Effector memory CD4-positive, alpha-beta T cell (primary cell): ENCODE measurements around the gene PSMC6.
"Not testable (repeated sequence)": the region's sequence is repeated elsewhere in the genome, so short reads cannot be mapped to it uniquely, and the experiment has no call there.

Experiments
- DNase-seq, 3 donors: peaks; one replicate each; pipeline ENCODE4 v3.0.0-alpha.2; 2020
- H3K27ac ChIP-seq: 2 replicates; pipeline ENCODE4 v1.7.0; 2013; ENCODE audit warnings: mild to moderate bottlenecking, low read length, moderate library complexity; ENCODE audit not compliant: insufficient read depth, poor library complexity, severe bottlenecking
- H3K27me3 ChIP-seq: replicated peaks from 2 replicates; pipeline ENCODE4 v1.7.0; 2013; ENCODE audit warnings: mild to moderate bottlenecking, low read length; ENCODE audit not compliant: insufficient read depth, control insufficient read depth, poor library complexity, severe bottlenecking
- H3K36me3 ChIP-seq: 2 replicates; pipeline ENCODE4 v1.7.0; 2013; ENCODE audit warnings: mild to moderate bottlenecking, low read length, moderate library complexity; ENCODE audit not compliant: control insufficient read depth, insufficient read depth
- H3K4me1 ChIP-seq: 2 replicates; pipeline ENCODE4 v1.7.0; 2013; ENCODE audit warnings: low read length, mild to moderate bottlenecking; ENCODE audit not compliant: control insufficient read depth, insufficient read depth, poor library complexity, severe bottlenecking
- H3K4me3 ChIP-seq: 2 replicates; pipeline ENCODE4 v1.7.0; 2013; ENCODE audit warnings: low read length, low read depth, mild to moderate bottlenecking; ENCODE audit not compliant: insufficient read depth, poor library complexity, severe bottlenecking
- H3K9me3 ChIP-seq: 2 replicates; pipeline ENCODE4 v1.7.0; 2013; ENCODE audit warnings: mild to moderate bottlenecking, low read length, moderate library complexity; ENCODE audit not compliant: control insufficient read depth

The PSMC6 gene

DNA sequence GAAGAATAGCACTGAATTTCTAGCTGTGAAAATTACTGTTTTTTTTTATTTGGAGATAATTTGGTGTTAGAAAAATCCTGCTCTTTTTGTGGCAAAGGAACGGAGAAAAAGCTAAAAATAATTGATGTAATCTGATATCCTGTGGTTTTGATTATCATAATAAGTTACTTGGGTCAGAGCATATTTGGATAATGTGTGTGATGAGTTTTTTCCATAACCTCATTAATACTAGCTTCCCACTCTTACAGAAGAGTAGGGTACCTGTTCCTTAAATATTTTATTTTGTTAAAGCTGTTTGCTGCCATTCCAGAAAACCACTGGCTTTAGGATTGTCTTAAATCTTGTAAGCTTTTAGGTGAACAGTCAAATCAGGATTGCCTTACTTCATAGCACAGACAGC is 4.7 kb downstream of the PSMC6 start:
- no peak for DNase-seq
- no peak overlapping the region for H3K27ac ChIP-seq
- H3K4me3 ChIP-seq: no peak overlapping the region
- H3K27me3 ChIP-seq: no peaks in the 10 kb centered on the region
- no peaks in the 10 kb centered on the region for H3K4me1 ChIP-seq
- H3K9me3 ChIP-seq: no peaks in the 10 kb centered on the region
- peaks cover 61% of the 10 kb centered on the region for H3K36me3 ChIP-seq

DNA sequence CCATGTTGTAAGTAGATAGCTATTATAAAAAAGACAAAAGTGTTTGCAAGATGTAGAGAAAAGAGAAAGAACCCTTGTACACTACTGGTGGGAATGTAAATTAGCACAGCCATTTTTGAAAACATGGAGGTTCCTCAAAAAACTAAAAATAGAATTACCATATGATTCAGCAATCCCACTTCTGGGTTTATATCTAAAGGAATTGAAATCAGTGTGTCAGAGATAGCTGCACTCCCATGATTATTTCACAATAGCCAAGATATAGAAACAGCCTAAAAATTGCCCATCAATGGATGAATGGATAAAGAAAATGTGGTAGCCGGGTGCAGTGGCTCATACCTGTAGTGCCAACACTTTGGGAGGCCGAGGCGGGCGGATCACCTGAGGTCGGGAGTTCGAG is 9.2 kb downstream of the PSMC6 start:
- Histone ChIP-seq H3K27ac (no peak overlapping the region), H3K27me3 (no peaks in the 10 kb centered on the region), H3K9me3 (no peaks in the 10 kb centered on the region), H3K4me1 (no peaks in the 10 kb centered on the region), H3K4me3 (no peak overlapping the region), H3K36me3 (peaks cover 67% of the 10 kb centered on the region)
- no peak for DNase-seq

DNA sequence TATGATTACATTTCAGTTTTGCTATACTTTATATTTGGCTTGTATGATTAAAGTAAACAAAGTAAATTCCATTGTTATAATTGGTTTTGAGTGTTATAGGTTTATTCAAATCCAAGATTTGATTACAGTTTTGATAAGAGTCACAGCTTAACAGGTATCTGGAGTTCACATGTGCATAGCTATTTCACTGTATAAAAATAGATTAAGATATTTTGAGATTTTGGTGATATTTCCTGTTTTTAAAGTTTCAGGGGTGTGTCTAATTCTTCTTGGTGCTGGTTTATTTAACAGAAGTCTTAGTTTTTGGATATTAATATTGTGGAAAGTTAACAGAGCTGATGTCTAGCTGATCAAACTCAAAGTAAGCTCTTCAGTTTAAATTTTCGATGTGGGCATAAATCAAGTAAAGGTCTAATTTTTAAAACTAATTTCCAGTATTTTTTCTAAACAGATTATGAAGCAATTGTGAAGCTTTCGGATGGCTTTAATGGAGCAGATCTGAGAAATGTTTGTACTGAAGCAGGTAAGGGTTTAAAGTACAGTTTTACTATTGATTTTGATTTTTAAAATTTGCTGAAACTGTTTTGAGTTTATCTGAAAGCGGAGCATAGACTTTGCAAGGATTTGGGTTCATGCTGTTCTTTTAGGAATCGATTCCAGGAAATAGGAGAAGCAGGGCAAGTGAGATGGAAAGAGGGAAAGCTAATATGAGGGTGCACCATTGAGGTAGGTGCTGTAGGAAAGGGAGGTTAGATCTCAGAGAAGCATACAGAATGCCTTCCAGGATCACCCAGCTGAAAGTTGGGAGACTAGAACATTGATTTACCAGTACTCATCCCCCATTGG is 16.7 kb downstream of the PSMC6 start:
- Histone ChIP-seq H3K27ac (no peak overlapping the region), H3K36me3 (peaks cover 54% of the 10 kb centered on the region), H3K4me1 (no peaks in the 10 kb centered on the region), H3K27me3 (no peaks in the 10 kb centered on the region), H3K9me3 (no peaks in the 10 kb centered on the region), H3K4me3 (no peak overlapping the region)
- DNase-seq: no peak

DNA sequence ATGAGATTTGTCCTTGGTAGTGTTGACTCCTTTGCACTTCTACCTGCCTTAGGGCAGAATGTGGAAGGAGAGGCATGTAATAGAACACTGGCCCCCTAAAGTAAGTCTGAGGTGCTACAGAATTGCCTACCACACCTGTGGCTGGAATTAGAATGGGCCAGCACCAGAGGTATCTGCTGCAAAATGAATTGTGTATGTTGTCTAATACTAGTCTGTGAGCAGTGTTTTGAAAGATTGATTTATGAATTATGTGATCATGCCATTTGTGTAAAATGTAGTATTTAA is 17.3 kb downstream of the PSMC6 start:
- peaks cover 49% of the 10 kb centered on the region for H3K36me3 ChIP-seq
- no peak overlapping the region for H3K4me3 ChIP-seq
- no peaks in the 10 kb centered on the region for H3K27me3 ChIP-seq
- no peaks in the 10 kb centered on the region for H3K4me1 ChIP-seq
- H3K9me3 ChIP-seq: no peaks in the 10 kb centered on the region
- no peak overlapping the region for H3K27ac ChIP-seq
- no peak for DNase-seq

DNA sequence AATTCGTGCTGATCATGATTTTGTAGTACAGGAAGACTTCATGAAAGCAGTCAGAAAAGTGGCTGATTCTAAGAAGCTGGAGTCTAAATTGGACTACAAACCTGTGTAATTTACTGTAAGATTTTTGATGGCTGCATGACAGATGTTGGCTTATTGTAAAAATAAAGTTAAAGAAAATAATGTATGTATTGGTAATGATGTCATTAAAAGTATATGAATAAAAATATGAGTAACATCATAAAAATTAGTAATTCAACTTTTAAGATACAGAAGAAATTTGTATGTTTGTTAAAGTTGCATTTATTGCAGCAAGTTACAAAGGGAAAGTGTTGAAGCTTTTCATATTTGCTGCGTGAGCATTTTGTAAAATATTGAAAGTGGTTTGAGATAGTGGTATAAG is 20.5 kb downstream of the PSMC6 start:
- H3K27ac ChIP-seq, DNase-seq, H3K4me3 ChIP-seq, H3K9me3 ChIP-seq, H3K27me3 ChIP-seq, H3K4me1 ChIP-seq: not testable (repeated sequence)
- peaks cover 29% of the 10 kb centered on the region for H3K36me3 ChIP-seq

DNA sequence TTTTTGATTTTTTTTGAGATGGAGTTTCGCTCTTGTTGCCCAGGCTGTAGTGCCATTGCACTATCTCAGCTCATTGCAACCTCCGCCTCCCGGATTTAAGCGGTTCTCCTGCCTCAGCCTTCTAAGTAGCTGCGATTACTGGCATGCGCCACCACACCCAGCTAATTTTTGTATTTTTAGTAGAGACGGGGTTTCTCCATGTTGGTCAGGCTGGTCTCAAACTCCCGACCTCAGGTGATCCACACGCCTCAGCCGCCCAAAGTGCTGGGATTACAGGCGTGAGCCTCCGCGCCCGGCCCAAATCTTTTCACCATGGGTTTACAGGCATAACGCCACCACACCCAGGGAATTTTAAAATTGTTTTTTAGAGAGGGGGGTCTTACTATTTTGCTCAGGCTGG is 22.0 kb downstream of the PSMC6 start:
- not testable (repeated sequence) for H3K4me3 ChIP-seq, H3K4me1 ChIP-seq, H3K27ac ChIP-seq, H3K27me3 ChIP-seq, DNase-seq, H3K9me3 ChIP-seq
- peaks cover 21% of the 10 kb centered on the region for H3K36me3 ChIP-seq

DNA sequence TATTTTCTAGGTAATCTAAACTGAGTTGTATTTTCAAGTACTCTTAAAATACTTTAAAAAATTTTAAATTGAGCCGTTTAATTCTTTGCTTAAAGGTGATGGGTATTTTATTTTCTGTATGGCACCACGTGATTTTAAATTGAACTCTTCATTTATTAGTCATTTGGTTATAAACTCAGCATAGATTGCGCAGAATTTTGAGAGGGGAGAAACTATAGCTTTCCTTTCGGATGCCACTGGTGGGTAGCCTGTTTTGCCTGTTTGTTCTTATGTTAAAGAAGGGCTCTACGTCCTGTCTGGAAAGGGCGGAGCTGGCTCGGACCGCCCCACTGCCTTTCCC is 22.6 kb downstream of the PSMC6 start:
- H3K4me3 ChIP-seq: peak overlapping the region; percentile 99
- no peaks in the 10 kb centered on the region for H3K27me3 ChIP-seq
- peaks cover 21% of the 10 kb centered on the region for H3K36me3 ChIP-seq
- no peaks in the 10 kb centered on the region for H3K9me3 ChIP-seq
- no peak for DNase-seq
- H3K27ac ChIP-seq: peak overlapping the region; percentile 88
- H3K4me1 ChIP-seq: peaks cover 4% of the 10 kb centered on the region

DNA sequence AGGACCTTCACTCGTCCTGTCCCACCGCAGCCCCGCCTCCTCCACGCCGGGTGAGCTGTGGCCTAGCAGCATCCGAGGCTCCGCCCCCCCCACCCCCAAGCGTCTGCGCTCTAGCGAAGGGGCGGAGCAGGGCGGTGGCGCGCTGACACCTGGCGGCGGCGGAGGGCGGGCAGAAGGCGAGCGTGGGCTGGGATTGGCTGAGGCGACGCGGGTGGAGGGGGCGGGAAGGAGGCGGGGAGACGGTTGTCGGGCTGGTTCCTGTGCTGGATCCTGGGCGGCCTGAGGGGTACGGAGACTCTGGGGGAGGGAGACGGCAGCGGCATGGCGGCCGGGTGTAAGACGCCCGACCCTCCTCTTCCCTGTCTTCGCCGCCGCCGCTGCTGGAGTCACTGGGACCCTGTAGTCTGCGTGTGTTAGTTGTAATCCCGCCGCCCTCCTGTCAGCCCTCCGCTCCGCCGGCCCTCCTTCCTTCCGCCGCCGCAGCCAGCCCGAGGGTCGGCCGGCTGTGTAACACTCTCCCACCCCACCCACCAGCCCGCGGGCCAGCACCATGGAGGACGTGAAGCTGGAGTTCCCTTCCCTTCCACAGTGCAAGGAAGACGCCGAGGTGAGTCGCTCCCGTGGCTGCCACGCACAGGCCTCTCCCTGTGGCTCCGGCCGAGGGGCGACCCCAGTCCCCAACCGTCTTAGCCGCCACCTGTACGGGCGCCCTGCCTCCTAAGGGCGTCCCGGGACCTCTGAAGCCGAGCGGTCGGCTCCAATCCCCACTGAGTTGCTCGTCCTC is 23.1 kb downstream of the PSMC6 start, which contains the start of gene STYX:
Gene STYX (plus strand): TSS at position 242 of the 784 bp plus-strand sequence. CDS start 309 bp downstream, at position 551.
- DNase-seq: peak; percentile 98 to 99 (median 98)
- Histone ChIP-seq H3K27me3 (no peaks in the 10 kb centered on the region), H3K4me1 (peaks cover 4% of the 10 kb centered on the region), H3K4me3 (peak within 1 kb of the TSS; percentile 99), H3K36me3 (peaks cover 16% of the 10 kb centered on the region), H3K27ac (peak within 1 kb of the TSS; percentile 88), H3K9me3 (no peaks in the 10 kb centered on the region)

DNA sequence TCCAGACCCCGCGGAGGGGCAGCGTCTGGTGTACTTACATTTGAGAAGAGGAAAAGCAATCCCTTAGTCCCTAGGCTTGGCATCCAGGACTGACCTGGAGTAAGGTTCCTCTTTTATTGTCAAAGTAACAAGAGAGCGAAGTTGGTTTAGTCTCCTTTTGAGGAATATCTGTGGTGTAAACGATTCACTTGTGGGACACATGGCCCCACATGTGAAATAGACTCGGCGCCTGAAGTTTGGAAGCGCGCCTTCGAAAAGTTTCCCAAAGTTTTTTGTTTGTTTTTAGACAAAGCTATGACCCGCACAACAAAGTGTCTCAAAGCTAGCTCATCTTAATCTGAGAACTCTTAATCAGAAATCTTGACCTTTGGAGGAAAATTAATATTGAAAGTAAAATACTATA is 23.7 kb downstream of the PSMC6 start:
- Histone ChIP-seq H3K36me3 (peaks cover 14% of the 10 kb centered on the region), H3K9me3 (no peaks in the 10 kb centered on the region), H3K27me3 (no peaks in the 10 kb centered on the region), H3K4me3 (peak overlapping the region; percentile 99), H3K4me1 (peaks cover 4% of the 10 kb centered on the region), H3K27ac (peak overlapping the region; percentile 88)
- DNase-seq: no peak

DNA sequence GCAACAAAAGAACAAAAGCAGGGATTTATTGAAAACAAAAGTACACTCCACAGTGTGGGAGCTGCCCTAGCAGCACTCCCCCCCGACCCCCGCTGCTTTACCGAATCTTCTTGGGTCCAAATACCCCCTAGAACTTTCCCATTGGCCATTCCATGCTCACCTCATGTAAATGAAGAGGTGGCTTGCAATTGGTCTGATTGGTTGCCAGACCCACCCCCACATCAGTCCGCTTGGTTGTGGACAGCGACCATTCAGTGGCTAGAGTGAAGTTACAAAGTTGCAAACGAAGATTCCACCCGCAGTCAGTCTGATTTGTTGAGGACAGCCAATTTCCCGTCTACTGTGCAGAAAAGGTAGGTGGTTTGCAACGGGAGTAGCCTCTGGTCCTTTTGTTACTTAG is 26.8 kb downstream of the PSMC6 start:
- no peaks in the 10 kb centered on the region for H3K27me3 ChIP-seq
- H3K4me1 ChIP-seq: peaks cover 13% of the 10 kb centered on the region
- H3K9me3 ChIP-seq: no peaks in the 10 kb centered on the region
- peaks cover 11% of the 10 kb centered on the region for H3K36me3 ChIP-seq
- H3K4me3 ChIP-seq: no peak overlapping the region
- H3K27ac ChIP-seq: no peak overlapping the region
- no peak for DNase-seq
